Stomach (tissue), 4 donors: ENCODE results near the gene SLAMF6.
"Not testable (repeated sequence)": the region's sequence is repeated elsewhere in the genome, so short reads cannot be mapped to it uniquely, and the experiment has no call there.

Source experiments
- CTCF ChIP-seq, 7 experiments: fragments of 450-650 bp in 4 of 7; fragments of 200-600 bp in 3 of 7; sonication (generic) in 3 of 7; IDR thresholded peaks; one replicate each; pipeline ENCODE4 v1.5.1; 2016 to 2019; ENCODE audit warnings: antibody characterized with exemption in 7 of 7, control low read depth in 2 of 7, mild to moderate bottlenecking in 1 of 7
- EP300 ChIP-seq: sonication (generic); formaldehyde crosslinking; IDR thresholded peaks from one replicate; pipeline ENCODE4 v1.6.1; 2017; ENCODE audit warnings: antibody characterized with exemption
- POLR2A ChIP-seq, 4 donors: fragments of 450-650 bp; IDR thresholded peaks; one replicate each; pipeline ENCODE4 v1.6.1; 2016; ENCODE audit warnings: antibody characterized with exemption in 4 of 4, control low read depth in 2 of 4, mild to moderate bottlenecking in 1 of 4, moderate library complexity in 1 of 4

GRCh38 chr1:160479091-160479490, 44.0 kb downstream of the SLAMF6 start:
- not testable (repeated sequence) for TF ChIP-seq CTCF (IDR thresholded peaks at IDR 0.05); POLR2A (IDR thresholded peaks at IDR 0.05); EP300
